BE2C (cell line): ENCODE data around the gene CIRBP.

ENCODE experiments used
- DNase-seq: peaks from one replicate; pipeline ENCODE4 v3.0.0-alpha.2; 2020
- H3K27me3 ChIP-seq: fragments of 250-450 bp; sonication (Bioruptor Pico); 2 replicates; pipeline ENCODE4 v1.5.1; 2020; ENCODE audit warnings: mild to moderate bottlenecking
- H3K36me3 ChIP-seq: fragments of 250-450 bp; sonication (Bioruptor Pico); 2 replicates; pipeline ENCODE4 v1.5.1; 2020; ENCODE audit warnings: mild to moderate bottlenecking
- H3K4me1 ChIP-seq: fragments of 250-450 bp; sonication (Bioruptor Pico); 2 replicates; pipeline ENCODE4 v1.5.1; 2020
- H3K4me3 ChIP-seq: 2 replicates; pipeline ENCODE4 v1.5.1; 2011; ENCODE audit warnings: low read depth, low read length
- H3K9me3 ChIP-seq: fragments of 250-450 bp; sonication (Bioruptor Pico); 2 replicates; pipeline ENCODE4 v1.5.1; 2020
- TF ChIP-seq, protein P1 (sequence below): IDR thresholded peaks from 2 replicates; pipeline ENCODE4 v1.5.1; 2012; ENCODE audit warnings: mild to moderate bottlenecking, low read depth, low read length

The CIRBP gene

DNA sequence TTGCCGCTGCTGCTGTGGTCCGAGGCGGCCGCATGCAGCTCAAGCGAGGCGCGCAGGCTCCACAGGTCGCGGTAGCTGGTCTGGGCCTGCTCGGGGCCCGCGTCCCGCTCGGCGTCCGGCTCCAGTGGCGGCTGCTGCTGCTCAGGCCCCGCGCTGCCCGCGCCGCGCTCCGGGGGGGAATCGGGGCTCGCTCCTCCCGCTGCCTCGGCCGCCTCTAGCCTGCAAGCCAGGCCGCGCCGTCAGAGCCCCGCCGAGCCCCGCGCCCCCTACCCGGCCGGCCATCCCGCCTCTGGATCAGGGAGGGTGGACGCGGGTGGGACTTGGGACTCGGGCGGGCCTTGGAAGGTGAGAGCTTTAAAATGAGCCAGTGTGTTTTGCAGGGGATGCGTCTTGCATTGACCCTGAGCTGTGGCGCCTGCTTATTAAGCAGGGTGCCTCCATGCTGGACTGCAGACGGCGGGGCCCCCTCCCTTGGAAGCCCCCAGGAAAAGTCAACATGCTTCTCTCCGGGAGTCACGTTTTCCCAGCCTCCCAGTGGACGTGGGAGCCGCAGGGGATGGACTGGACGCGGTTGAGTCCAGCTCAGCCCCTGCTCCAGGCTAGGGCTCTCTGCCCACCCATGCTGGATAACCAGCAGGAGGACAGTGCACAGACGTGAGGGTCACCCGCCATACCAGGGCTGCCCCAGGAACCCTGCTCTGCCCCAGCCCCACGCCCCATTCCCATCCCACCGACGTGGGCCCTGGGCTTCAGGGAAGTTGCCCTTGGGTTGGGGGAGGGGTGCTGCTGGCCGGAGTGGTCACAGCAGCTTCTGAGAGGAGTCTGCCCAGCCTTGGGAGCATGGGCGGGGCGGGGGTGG is 39.0 kb upstream of the CIRBP start:
- peaks cover 43% of the 10 kb centered on the region for H3K36me3 ChIP-seq
- H3K27me3 ChIP-seq = no peaks in the 10 kb centered on the region
- no peak for DNase-seq
- H3K4me1 ChIP-seq = peaks cover 10% of the 10 kb centered on the region
- H3K4me3 ChIP-seq = no peak overlapping the region
- TF ChIP-seq, protein P1, sequence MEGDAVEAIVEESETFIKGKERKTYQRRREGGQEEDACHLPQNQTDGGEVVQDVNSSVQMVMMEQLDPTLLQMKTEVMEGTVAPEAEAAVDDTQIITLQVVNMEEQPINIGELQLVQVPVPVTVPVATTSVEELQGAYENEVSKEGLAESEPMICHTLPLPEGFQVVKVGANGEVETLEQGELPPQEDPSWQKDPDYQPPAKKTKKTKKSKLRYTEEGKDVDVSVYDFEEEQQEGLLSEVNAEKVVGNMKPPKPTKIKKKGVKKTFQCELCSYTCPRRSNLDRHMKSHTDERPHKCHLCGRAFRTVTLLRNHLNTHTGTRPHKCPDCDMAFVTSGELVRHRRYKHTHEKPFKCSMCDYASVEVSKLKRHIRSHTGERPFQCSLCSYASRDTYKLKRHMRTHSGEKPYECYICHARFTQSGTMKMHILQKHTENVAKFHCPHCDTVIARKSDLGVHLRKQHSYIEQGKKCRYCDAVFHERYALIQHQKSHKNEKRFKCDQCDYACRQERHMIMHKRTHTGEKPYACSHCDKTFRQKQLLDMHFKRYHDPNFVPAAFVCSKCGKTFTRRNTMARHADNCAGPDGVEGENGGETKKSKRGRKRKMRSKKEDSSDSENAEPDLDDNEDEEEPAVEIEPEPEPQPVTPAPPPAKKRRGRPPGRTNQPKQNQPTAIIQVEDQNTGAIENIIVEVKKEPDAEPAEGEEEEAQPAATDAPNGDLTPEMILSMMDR = no peak
- H3K9me3 ChIP-seq = no peaks in the 10 kb centered on the region

DNA sequence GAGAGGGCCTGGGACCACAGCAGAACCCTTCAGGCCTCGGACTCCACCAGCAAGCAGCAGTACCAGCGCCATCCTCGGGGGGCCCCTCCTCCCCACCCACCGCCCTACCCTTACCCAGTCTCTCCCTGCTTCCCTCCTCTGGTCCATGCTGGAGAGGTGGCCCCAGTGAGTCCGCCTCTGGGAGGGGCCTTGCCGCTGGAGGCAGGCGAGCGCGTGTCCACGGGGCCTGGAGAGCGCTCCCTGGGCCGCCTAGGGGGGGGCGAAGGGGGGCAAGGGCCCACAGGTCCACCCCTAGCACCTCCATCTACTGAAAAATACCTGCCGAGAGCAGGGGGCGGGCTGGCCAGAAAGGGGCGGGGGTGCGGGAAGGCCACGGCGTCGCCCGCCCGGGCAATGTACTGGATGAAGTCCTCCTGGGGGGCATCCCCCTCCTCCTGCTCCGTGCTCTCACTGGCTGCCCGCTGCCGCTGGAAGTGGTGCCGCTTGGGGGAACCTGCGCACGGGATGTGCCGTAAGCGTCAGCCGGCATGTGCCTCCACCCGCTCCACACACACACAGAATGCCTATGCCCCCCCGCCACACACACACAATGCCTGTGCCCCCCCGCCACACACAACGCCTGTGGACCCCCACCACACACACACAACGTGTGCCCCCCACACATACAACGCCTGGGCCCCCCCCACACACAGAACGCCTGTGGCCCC is 38.2 kb upstream of the CIRBP start:
- H3K36me3 ChIP-seq = peaks cover 42% of the 10 kb centered on the region
- no peak for DNase-seq
- no peak overlapping the region for H3K4me3 ChIP-seq
- TF ChIP-seq, protein P1 = no peak
- peaks cover 10% of the 10 kb centered on the region for H3K4me1 ChIP-seq
- H3K9me3 ChIP-seq = no peaks in the 10 kb centered on the region
- no peaks in the 10 kb centered on the region for H3K27me3 ChIP-seq

DNA sequence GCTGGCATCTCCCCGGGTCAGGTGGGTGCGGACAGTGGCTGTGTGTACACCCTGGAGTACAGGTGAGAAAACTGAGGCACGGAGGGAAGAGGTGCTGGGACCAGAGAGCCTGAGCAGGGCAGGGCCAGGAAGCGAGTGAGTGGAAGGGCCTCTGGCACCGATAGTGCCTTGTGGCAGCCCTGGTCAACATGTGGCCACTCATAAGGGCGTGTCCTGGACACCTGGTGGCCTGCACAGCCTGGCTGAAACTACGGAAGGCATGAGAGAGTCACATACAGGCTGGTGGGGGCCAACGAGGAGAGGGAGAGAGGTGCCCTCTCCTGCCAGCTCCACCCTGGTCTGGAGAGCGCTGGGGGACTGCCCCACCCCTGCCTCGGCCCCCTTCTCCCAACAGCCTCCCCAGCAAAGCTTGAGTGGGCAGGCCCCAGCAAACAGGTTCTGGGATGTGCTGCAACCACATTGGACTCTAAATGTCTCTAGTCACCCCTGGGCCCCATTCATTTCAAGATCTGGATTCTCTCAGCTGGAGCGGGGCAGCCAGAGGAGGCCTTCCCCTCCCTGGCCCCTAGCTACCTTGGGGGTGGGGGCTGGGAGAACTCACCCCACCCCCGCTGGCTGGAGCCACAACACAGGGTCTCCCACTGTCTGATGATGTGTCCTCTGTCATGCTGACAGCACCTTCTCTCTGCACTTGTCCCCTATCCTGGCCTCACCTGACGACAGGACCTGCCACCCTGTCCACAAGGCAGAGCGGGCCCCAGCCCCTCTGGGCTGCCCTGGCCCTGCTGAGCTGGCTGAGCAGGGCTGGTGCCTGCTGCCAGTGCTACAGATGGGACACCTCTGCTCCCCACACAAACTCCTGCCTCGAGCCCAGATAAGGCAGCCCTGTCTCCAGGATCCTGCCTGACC is 37.1 kb upstream of the CIRBP start:
- H3K4me3 ChIP-seq = no peak overlapping the region
- no peaks in the 10 kb centered on the region for H3K27me3 ChIP-seq
- DNase-seq = no peak
- H3K36me3 ChIP-seq = peaks cover 32% of the 10 kb centered on the region
- TF ChIP-seq, protein P1 = no peak
- H3K4me1 ChIP-seq = peaks cover 10% of the 10 kb centered on the region
- no peaks in the 10 kb centered on the region for H3K9me3 ChIP-seq

DNA sequence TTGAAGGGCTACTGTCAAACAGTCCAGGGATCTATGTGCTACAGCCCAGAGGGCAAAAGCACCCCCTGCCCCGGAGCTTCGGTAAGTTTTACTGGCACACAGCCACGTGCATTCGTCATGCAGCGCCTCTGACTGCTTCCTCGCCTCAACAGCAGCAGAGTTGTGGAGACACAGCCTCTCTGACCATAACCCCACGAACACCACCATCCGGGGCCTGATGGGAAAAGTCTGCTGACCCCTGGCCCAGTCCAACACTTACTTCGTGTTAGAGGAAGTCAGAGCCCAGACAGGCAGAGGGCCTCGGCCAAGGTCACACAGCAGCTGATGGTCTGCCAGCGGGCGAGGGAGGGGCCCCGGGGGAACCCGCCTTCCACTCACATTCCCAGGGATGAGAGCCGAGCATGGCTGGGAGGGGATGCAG is 36.5 kb upstream of the CIRBP start:
- DNase-seq = no peak
- TF ChIP-seq, protein P1 = no peak
- H3K9me3 ChIP-seq = no peaks in the 10 kb centered on the region
- H3K4me3 ChIP-seq = no peak overlapping the region
- peaks cover 25% of the 10 kb centered on the region for H3K36me3 ChIP-seq
- peaks cover 10% of the 10 kb centered on the region for H3K4me1 ChIP-seq
- H3K27me3 ChIP-seq = no peaks in the 10 kb centered on the region

DNA sequence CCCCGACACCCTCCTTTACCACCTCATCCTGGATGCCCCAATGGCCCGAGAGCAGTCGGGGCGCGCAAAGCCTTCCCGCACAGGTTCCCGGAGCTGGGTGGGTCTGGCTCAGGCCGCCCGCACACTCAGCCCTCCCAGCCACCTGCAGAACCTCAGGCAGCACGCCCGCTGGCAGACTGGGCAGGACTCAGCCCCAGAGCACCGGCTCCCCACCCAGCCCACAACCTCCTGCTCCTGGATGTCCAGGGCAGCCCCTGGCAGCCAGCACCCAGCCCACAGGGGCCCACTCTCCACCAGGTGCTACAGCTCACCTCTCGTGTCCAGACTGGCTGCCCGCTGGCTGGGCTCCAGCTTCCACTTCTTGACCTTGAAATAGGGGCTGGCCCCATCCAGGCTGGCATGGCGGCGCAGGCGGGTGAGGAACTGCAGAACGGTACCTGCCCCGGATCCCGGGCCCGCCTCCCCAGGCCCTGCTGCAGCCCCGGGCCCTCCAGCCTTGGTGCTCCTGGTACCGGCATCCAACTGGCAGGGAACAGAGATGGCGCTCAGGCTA is 35.9 kb upstream of the CIRBP start:
- H3K27me3 ChIP-seq = no peaks in the 10 kb centered on the region
- DNase-seq = no peak

More for the DNA sequence above, 35.9 kb upstream of the CIRBP start:
- Histone ChIP-seq H3K4me1 (peaks cover 10% of the 10 kb centered on the region), H3K9me3 (no peaks in the 10 kb centered on the region), H3K4me3 (no peak overlapping the region), H3K36me3 (peaks cover 21% of the 10 kb centered on the region)
- TF ChIP-seq, protein P1 = no peak
